ENCODE results near the gene BOD1L1. TPM values are rescaled to one million over a fixed set of nuclear protein-coding genes. Genes with fewer than 3 reads are reported as not detected.

The BOD1L1 gene
- total and polyA plus RNA-seq, 2 of the 8 experiments (the other 6 are each of a cell fraction or from before 2014, with no cell fraction given), result 6.8 to 39.3 TPM

DNA sequence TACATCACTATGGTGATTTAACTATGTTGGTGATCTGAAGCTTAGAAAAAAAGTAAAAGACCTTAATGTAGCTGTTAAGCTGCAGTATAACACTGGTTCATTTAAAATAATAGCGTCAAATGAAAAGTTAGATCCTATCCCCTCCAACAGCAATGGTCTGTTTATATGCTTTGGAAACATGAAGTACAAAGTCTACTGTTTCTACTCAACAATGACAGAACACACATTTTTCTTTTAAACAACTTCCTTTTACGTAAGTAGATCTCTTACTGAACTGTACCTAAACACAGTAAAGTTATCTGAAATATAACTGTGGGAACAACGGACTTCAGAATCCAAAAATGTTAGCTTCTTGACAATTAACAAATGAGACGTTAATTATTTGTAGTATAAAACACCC is 35.3 kb downstream of the BOD1L1 start:
- H3K27me3 ChIP-seq (replicated peaks in 1 of 4; ENCODE audit: control insufficient read depth in 3 of 4, extremely low read depth in 1 of 4, insufficient read depth in 3 of 4, low read length in 3 of 4), result no peaks in the 10 kb centered on the region
- H2AFZ ChIP-seq (ENCODE audit: low read length), result no peak overlapping the region
- H3K4me2 ChIP-seq (ENCODE audit: insufficient read depth in 1 of 2, low read depth in 2 of 2, low read length in 2 of 2), result no peak overlapping the region
- no peaks in the 10 kb centered on the region for H3K79me1 ChIP-seq (ENCODE audit: low read depth, low read length)
- no peak overlapping the region for H2BK5ac ChIP-seq (ENCODE audit: low read depth, low read length)
- H3K4ac ChIP-seq (replicated peaks; ENCODE audit: insufficient read length, low read depth, low read length), result no peak overlapping the region
- no peaks in the 10 kb centered on the region for H3K79me2 ChIP-seq (ENCODE audit: control insufficient read depth in 1 of 2, insufficient read depth in 2 of 2, low read length in 2 of 2)
- no peak overlapping the region for H3K23ac ChIP-seq (ENCODE audit: insufficient read length)
- H2BK20ac ChIP-seq (ENCODE audit: low read length), result no peak overlapping the region
- H2BK15ac ChIP-seq (ENCODE audit: low read length), result no peak overlapping the region
- H4K5ac ChIP-seq (ENCODE audit: insufficient read length, low read depth, low read length), result no peak overlapping the region
- H3K56ac ChIP-seq (replicated peaks; ENCODE audit: insufficient read length, low read depth, low read length), result no peak overlapping the region
- no peak for FAIRE-seq
- no peak overlapping the region for H3K9ac ChIP-seq (replicated peaks in 1 of 4; ENCODE audit: extremely low read depth in 1 of 4, low read depth in 3 of 4, low read length in 3 of 4)
- H3K9me3 ChIP-seq (ENCODE audit: insufficient read depth in 2 of 2, low read depth in 1 of 2, low read length in 1 of 2), result no peaks in the 10 kb centered on the region
- H3K4me1 ChIP-seq (replicated peaks in 1 of 4; ENCODE audit: control insufficient read depth in 3 of 4, insufficient read depth in 4 of 4, low read length in 3 of 4), result no peaks in the 10 kb centered on the region
- peaks cover 2 to 49% (median 26%) of the 10 kb centered on the region in 4 experiments for H3K36me3 ChIP-seq (ENCODE audit: control insufficient read depth in 2 of 4, insufficient read depth in 4 of 4, low read length in 3 of 4)
- no peaks in the 10 kb centered on the region for H4K20me1 ChIP-seq (replicated peaks in 1 of 2; ENCODE audit: control insufficient read depth in 1 of 2, insufficient read depth in 2 of 2, low read length in 2 of 2)
- POLR2A ChIA-PET (ENCODE audit: partially characterized antibody), result no interaction called here
- no peak overlapping the region for H3K14ac ChIP-seq (ENCODE audit: insufficient read length)
- no peak overlapping the region for H3K27ac ChIP-seq (ENCODE audit: low read depth, low read length)
- no peak overlapping the region for H2BK12ac ChIP-seq (ENCODE audit: low read depth, low read length)
- no peak overlapping the region for H2BK120ac ChIP-seq (replicated peaks; ENCODE audit: low read depth, low read length)
- DNase-seq (ENCODE audit: low read depth in 1 of 2, low spot score in 2 of 2), result no peak
- CTCF ChIA-PET (ENCODE audit: partially characterized antibody), result no interaction called here
- H2AK5ac ChIP-seq (ENCODE audit: low read depth, low read length), result no peak overlapping the region
- H3K18ac ChIP-seq (ENCODE audit: extremely low read depth, low read length), result no peak overlapping the region
- no peaks in the 10 kb centered on the region for H3K23me2 ChIP-seq (ENCODE audit: low read depth, low read length)
- 90% methylated on average over 4 of the region's 4 CpGs; no CpG with 5 or more reads in 1 of the 2 experiments for WGBS, 2 experiments (ENCODE audit: extremely low coverage in 1 of 2, insufficient coverage in 1 of 2, insufficient read length in 1 of 2, insufficient replicate concordance in 2 of 2, low coverage in 1 of 2, low lambda C conversion rate in 2 of 2, missing lambda C conversion rate in 1 of 2)
- H4K8ac ChIP-seq (ENCODE audit: extremely low read depth, insufficient read depth, low read length), result no peak overlapping the region
- H3K4me3 ChIP-seq (ENCODE audit: extremely low read depth in 1 of 4, insufficient read depth in 2 of 4, low read depth in 3 of 4, low read length in 4 of 4), result no peak overlapping the region
- H4K91ac ChIP-seq (replicated peaks; ENCODE audit: insufficient read length, low read length), result no peak overlapping the region
- TF ChIP-seq HDAC6 (IDR thresholded peaks at IDR 0.05; ENCODE audit: low read depth, low read length) (no peak), BACH1 (IDR thresholded peaks at IDR 0.05; ENCODE audit: low read length) (no peak), EZH2 (IDR thresholded peaks at IDR 0.05; ENCODE audit: low read depth, low read length, severe bottlenecking) (no peak), CBX5 (IDR thresholded peaks at IDR 0.05; ENCODE audit: low read depth, low read length) (no peak), TBP (IDR thresholded peaks at IDR 0.05; ENCODE audit: low read depth, low read length) (no peak), TEAD4 (IDR thresholded peaks at IDR 0.05; ENCODE audit: low read depth, low read length) (no peak), NRF1 (IDR thresholded peaks at IDR 0.05; ENCODE audit: low read depth, low read length) (no peak), HDAC2 (IDR thresholded peaks at IDR 0.05; ENCODE audit: borderline replicate concordance in 1 of 2, low read depth in 2 of 2, low read length in 2 of 2) (no peak), CHD2 (IDR thresholded peaks at IDR 0.05; ENCODE audit: low read length) (no peak), EGR1 (IDR thresholded peaks at IDR 0.05; ENCODE audit: borderline replicate concordance, low read depth, low read length) (no peak), POLR2A (IDR thresholded peaks at IDR 0.05; ENCODE audit: control extremely low read depth in 1 of 2, low read depth in 2 of 2, low read length in 2 of 2) (no peak), USF2 (IDR thresholded peaks at IDR 0.05; ENCODE audit: low read length) (no peak), JUND (IDR thresholded peaks at IDR 0.05; ENCODE audit: low read length) (no peak), RAD21 (IDR thresholded peaks at IDR 0.05 in 1 of 2, conservative IDR thresholded peaks at IDR 0.05 in 1 of 2; ENCODE audit: low read depth in 2 of 2, low read length in 2 of 2) (no peak), SP4 (IDR thresholded peaks at IDR 0.05; ENCODE audit: low read length) (no peak)

Data from H1 (cell line).